Endometrial microvascular endothelial cells (primary cell): ENCODE results near the gene BAG3. TPM values are rescaled to one million over a fixed set of nuclear protein-coding genes. Genes with fewer than 3 reads are reported as not detected.

Source experiments
- in situ Hi-C: cut with HindIII; loops from 2 replicates; pipeline ENCODE4 v1.10.0; 2017; ENCODE audit warnings: low sequenced_read_pairs, low pct_unique_long_range_greater_than_20kb; ENCODE audit errors: inconsistent ontology term
- total RNA-seq: library from RNA; depleted of rRNA; stranded (reverse); fragments of >200 nt; gene quantifications from one replicate; pipeline ENCODE4 v1.2.3, GENCODE V29; 2015; ENCODE audit errors: inconsistent ontology term

BAG3 gene
- total RNA-seq, 1 donor from 2014 or later, result 63.4 TPM

DNA sequence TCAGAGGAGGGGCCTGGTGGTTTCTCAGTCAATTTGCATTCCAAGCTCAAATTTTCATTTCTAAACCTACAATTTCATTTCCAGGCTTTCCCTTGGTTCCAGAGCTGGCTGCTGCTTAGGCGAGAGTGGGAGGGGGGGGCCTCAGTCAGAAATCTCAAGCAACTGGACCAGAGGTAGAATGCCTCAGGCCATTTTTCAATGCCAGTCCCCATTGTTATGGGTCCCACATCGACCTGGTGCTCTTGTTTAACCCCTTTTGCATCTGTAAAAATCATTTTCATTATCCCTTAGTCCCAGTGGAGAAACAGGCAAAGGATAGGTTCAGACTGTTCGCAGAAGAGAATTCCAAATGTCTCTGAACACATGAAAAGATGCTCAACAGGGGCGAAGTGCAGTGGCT, 13.5 kb upstream of the BAG3 start:
- in situ Hi-C loops, result no loop called here

- in situ Hi-C loops, result no loop called here
Observed at GRCh38 chr10:119638982-119639381, 12.2 kb upstream of the BAG3 start.

DNA sequence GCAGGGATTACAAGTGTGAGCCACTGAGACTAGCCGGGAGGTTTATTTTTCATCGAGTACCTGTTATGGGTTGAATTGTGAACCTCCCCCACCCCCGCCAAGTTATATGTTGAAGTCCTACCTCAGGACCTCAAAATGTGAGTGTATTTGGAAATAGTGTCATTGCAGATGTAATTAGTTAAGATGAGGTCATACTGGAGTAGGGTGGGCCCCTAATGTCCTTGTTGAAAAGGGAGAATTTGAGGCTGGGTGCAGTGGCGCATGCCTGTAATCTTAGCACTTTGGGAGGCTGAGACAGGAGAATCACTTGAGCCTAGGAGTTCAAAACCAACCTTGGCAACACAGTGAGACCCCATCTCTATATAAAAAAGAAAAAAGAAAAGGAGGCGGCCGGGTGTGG, 10.8 kb upstream of the BAG3 start:
- in situ Hi-C loops, result no loop called here

GRCh38 chr10:119640875-119641526, 10.2 kb upstream of the BAG3 start:
- in situ Hi-C loops, result no loop called here

- in situ Hi-C loops, result no loop called here
Observed at GRCh38 chr10:119642556-119643111, 8.5 kb upstream of the BAG3 start.

GRCh38 chr10:119643306-119644204, 7.6 kb upstream of the BAG3 start:
- in situ Hi-C loops, result no loop called here

- in situ Hi-C loops, result no loop called here
Observed at GRCh38 chr10:119644205-119644814, 6.9 kb upstream of the BAG3 start.

DNA sequence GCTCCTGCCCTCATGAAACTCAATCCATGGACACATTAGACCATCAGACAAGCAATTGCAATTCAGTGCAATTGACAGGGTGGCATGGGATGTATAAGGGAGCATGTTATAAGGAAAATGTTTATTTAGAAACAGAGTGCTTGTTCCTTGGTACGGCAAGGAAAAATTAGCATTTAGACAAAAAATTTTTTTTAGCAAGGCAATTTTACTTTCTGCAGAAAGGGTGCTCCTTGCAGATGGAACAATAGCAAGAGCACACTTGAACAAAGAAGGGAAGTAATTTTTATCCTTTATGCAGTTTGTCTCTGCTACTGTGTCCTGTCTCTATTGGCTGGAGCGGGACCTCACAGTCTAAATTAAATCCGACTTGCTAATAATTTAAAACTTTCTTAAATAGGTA, 6.2 kb upstream of the BAG3 start:
- in situ Hi-C loops, result no loop called here

DNA sequence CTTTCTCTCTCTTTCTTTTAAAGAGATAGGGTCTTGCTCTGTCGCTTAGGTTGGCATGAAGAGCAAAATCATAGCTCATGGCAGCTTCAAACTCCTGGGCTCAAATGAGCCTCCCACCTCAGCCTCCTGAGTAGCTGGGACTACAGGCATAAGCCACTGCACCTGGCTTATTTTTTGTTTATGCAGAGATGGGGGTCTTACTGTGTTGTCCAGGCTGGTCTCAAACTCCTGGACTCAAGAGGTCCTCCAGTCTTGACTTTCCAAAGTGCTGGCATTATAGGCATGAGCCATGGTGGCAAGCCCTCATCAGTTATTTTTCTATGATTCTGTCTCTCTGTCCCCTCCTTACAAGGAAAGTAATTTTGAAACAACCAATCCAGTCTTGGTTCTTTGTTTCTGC, 1.1 kb upstream of the BAG3 start:
- in situ Hi-C loops, result no loop called here

DNA sequence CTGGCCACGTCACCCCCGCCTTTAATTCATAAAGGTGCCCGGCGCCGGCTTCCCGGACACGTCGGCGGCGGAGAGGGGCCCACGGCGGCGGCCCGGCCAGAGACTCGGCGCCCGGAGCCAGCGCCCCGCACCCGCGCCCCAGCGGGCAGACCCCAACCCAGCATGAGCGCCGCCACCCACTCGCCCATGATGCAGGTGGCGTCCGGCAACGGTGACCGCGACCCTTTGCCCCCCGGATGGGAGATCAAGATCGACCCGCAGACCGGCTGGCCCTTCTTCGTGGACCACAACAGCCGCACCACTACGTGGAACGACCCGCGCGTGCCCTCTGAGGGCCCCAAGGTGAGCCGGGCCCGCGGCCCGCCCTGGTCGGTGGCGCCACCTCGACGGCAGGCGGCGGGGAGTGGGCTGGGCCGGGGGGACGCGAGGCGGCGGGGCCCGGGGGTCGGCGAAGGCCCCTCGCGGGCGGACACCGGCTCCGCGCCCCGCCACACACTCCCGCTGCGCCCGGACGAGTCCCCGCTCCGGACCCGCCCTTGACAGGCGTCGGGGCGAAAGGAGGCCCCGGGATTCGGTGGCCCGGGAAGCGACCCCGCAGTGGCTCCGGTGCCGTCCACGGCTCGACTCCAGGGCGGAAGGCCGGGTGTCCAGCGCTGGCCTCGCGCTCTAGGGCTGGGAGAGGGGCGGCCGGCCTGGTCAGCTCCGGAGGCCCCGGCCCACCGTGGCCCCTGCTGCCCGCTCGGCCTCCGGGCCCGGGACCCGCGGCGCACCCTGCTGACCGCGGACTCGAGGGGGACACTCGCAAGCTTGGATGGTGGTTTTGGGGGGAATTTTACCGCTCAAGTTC, 557 bp downstream of the BAG3 start:
- in situ Hi-C loops, result no loop called here

DNA sequence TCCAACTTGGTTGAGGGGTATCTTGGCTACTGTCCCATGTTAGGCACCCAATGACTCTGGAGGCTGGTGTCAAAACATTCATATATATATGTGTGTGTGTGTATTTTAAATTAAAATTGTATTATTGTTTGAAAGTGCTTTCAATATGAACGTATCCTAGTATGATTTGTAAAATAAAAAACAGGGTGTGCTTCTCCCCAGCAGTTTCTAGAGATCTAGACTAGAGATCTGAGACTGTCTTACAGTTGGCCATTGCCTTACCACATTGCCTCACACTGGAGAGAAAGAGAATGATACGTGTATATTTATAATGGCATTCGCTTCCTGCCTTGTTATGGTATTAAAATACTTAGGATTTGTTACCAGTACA, 1.2 kb downstream of the BAG3 start:
- in situ Hi-C loops, result no loop called here

GRCh38 chr10:119653209-119653608, 2.0 kb downstream of the BAG3 start:
- in situ Hi-C loops, result no loop called here

- in situ Hi-C loops, result no loop called here
Observed at GRCh38 chr10:119653916-119654315, 2.7 kb downstream of the BAG3 start.

- in situ Hi-C loops, result no loop called here
Observed at GRCh38 chr10:119654540-119654939, 3.4 kb downstream of the BAG3 start.

DNA sequence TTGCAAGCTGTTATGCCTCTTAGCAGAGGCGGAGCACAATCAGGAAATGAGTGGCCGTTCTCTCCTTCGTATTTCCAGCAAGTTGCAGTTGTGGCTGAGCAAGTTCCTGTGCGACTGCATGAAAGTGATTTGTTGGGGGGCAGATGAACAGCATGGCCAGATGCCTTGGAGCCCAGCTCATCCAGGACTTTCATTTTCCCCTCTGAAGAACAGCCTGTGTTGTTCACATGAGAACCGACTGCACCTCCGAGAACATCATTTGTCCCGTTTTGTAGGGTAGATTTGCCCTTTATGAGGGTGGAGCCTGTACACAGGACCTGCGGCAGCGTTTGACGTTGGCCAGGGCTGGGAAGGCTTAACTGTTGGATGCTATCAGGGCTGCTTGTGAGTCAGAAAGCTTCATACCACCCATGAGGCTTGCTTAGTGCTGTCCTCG, 4.4 kb downstream of the BAG3 start:
- in situ Hi-C loops, result no loop called here

DNA sequence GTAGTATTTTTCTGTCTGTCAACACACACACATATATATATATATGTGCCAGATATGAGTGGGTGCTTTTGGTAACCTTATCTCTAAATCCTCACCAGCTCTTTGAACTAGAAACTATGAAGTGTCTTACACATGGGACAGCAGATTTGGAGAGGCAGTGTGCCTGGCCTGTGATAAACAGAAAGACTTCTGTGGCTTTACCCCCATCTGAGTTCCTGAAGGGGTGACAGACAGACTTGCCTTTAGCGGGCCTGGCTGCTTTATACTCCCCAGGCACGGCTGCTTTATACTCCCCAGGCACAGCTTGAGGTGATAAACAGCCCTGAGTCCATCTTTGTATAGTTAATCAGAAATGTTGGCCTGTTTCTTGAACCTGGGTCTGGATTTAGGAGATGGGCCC, 5.6 kb downstream of the BAG3 start:
- in situ Hi-C loops, result no loop called here

GRCh38 chr10:119657725-119658124, 6.5 kb downstream of the BAG3 start:
- in situ Hi-C loops, result no loop called here

DNA sequence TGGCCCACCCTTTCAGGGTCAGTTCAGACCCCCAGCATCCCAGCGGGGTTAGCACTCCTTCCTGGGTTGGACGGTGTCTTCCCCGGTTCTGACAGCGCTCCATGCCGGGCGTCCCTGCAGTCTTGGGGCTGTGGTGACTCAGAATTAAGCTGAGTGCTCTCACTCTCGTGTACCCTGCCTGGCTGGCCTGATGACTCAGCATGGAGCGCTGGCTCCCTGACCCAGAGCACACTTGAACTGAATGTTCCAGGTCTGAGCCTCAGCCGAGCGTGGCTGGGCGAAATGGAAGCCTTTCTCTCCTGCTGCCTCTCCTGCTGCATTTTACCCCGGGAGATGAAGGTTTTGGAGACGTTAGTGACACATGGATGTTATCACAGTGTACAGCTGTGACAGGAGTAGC, 7.1 kb downstream of the BAG3 start:
- in situ Hi-C loops, result no loop called here

GRCh38 chr10:119659951-119660350, 8.8 kb downstream of the BAG3 start:
- in situ Hi-C loops, result no loop called here
